Neutrophil (primary cell): ENCODE results near the gene VAV1.
"Not testable (repeated sequence)": the region's sequence is repeated elsewhere in the genome, so short reads cannot be mapped to it uniquely, and the experiment has no call there.

ENCODE experiments used
- H3K27ac ChIP-seq: fragments of 200-600 bp; sonication (generic); 2 replicates; pipeline ENCODE4 v1.5.1; 2016; ENCODE audit warnings: mild to moderate bottlenecking, moderate library complexity
- H3K27me3 ChIP-seq: fragments of 200-600 bp; sonication (generic); 2 replicates; pipeline ENCODE4 v1.6.0; 2016; ENCODE audit warnings: mild to moderate bottlenecking
- H3K36me3 ChIP-seq: fragments of 200-600 bp; sonication (generic); 2 replicates; pipeline ENCODE4 v1.5.1; 2017
- H3K4me1 ChIP-seq, 2 experiments: fragments of 200-600 bp in 1 of 2; sonication (generic) in 1 of 2; 1 replicate in 1 of 2; 2 replicates in 1 of 2; pipeline versions ENCODE4 v1.5.1 to v1.6.1; 2013 to 2016; ENCODE audit warnings: low read depth in 1 of 2, low read length in 1 of 2, mild to moderate bottlenecking in 1 of 2, moderate library complexity in 1 of 2; ENCODE audit not compliant: control insufficient read depth in 1 of 2, insufficient read depth in 1 of 2
- H3K4me3 ChIP-seq, 2 experiments: fragments of 200-600 bp in 1 of 2; sonication (generic) in 1 of 2; 1 replicate in 1 of 2; 2 replicates in 1 of 2; pipeline ENCODE4 v1.5.1; 2013 to 2016; ENCODE audit warnings: low read depth in 1 of 2, low read length in 1 of 2, mild to moderate bottlenecking in 1 of 2, moderate library complexity in 1 of 2
- H3K9me3 ChIP-seq: fragments of 200-600 bp; sonication (generic); 2 replicates; pipeline ENCODE4 v1.5.1; 2016
- CTCF ChIP-seq: fragments of 200-600 bp; sonication (generic); IDR thresholded peaks from 2 replicates; pipeline ENCODE4 v1.5.1; 2016; ENCODE audit warnings: antibody characterized with exemption

Gene VAV1

GRCh38 chr19:6866741-6867151, 94.2 kb downstream of the VAV1 start:
- Histone ChIP-seq H3K36me3 (no peaks in the 10 kb centered on the region), H3K27me3 (no peaks in the 10 kb centered on the region), H3K9me3 (no peaks in the 10 kb centered on the region), H3K27ac (peak overlapping the region; percentile 74), H3K4me1 (peaks cover 44 to 51% of the 10 kb centered on the region in 2 experiments), H3K4me3 (no peak overlapping the region)
- TF ChIP-seq CTCF: no peak

- no peak for TF ChIP-seq CTCF
- H3K36me3 ChIP-seq: no peaks in the 10 kb centered on the region
- peak overlapping the region; percentile 15 to 39 for H3K4me3 ChIP-seq
- H3K27ac ChIP-seq: peak overlapping the region; percentile 74
- H3K9me3 ChIP-seq: no peaks in the 10 kb centered on the region
- no peaks in the 10 kb centered on the region for H3K27me3 ChIP-seq
- peaks cover 37 to 40% of the 10 kb centered on the region in 2 experiments for H3K4me1 ChIP-seq
These were observed 95.8 kb downstream of the VAV1 start for GRCh38 chr19:6868351-6868750.

- H3K36me3 ChIP-seq, H3K27me3 ChIP-seq, H3K9me3 ChIP-seq: not testable (repeated sequence)
- Histone ChIP-seq H3K4me3 (peak overlapping the region in 1 of 2 experiments; percentile 39), H3K4me1 (peaks cover 33% of the 10 kb centered on the region in 2 experiments), H3K27ac (peak overlapping the region; percentile 74)
These were observed 96.8 kb downstream of the VAV1 start for GRCh38 chr19:6869151-6869882.

- H3K4me3 ChIP-seq: no peak overlapping the region
- no peak for TF ChIP-seq CTCF
- peaks cover 29 to 40% of the 10 kb centered on the region in 2 experiments for H3K4me1 ChIP-seq
- H3K36me3 ChIP-seq: no peaks in the 10 kb centered on the region
- H3K27me3 ChIP-seq: no peaks in the 10 kb centered on the region
- no peak overlapping the region for H3K27ac ChIP-seq
- H3K9me3 ChIP-seq: no peaks in the 10 kb centered on the region
These were observed 101.4 kb downstream of the VAV1 start for GRCh38 chr19:6873708-6874431.

- H3K36me3 ChIP-seq: no peaks in the 10 kb centered on the region
- no peaks in the 10 kb centered on the region for H3K9me3 ChIP-seq
- no peaks in the 10 kb centered on the region for H3K27me3 ChIP-seq
- peaks cover 21 to 32% of the 10 kb centered on the region in 2 experiments for H3K4me1 ChIP-seq
- no peak for TF ChIP-seq CTCF
- no peak overlapping the region for H3K27ac ChIP-seq
- H3K4me3 ChIP-seq: no peak overlapping the region
These were observed 102.7 kb downstream of the VAV1 start for GRCh38 chr19:6875218-6875617.

- peak overlapping the region; percentile 20 to 41 for H3K4me3 ChIP-seq
- no peaks in the 10 kb centered on the region for H3K9me3 ChIP-seq
- peak overlapping the region; percentile 87 for H3K27ac ChIP-seq
- H3K36me3 ChIP-seq: no peaks in the 10 kb centered on the region
- no peaks in the 10 kb centered on the region for H3K27me3 ChIP-seq
- peaks cover 21 to 32% of the 10 kb centered on the region in 2 experiments for H3K4me1 ChIP-seq
- no peak for TF ChIP-seq CTCF
These were observed 104.2 kb downstream of the VAV1 start for GRCh38 chr19:6876748-6877147.
